Measurements from ENCODE around the gene JPH4. TPM values are rescaled to one million over a fixed set of nuclear protein-coding genes. Genes with fewer than 3 reads are reported as not detected.

Gene JPH4
- total RNA-seq, 4 donors from 2014 or later: 0.27 to 0.48 TPM; not detected in 2

DNA sequence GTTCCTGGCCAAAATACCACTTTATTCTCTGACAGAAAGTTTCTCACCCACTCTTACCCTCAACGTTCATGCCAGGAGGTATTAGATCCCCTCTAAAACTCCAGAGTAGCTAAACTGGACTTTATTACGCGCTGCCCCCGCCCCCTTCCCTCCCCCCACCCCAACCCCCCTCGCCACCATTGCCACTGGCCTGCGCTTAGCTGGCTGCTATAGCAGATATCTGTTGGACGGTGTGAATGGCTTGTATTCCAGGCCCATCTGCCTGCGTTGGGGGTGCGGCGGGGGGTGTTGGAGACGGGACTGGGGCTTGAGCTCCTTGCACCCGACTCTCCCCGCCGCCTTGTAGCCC is 23.1 kb downstream of the JPH4 start:
- Histone ChIP-seq H3K27ac (peak overlapping the region; percentile 92 to 95 (median 94)), H3K36me3 (peaks cover 0 to 3% (median 0%) of the 10 kb centered on the region in 4 donors), H3K27me3 (peaks cover 3% of the 10 kb centered on the region), H3K4me1 (peaks cover 15 to 37% (median 26%) of the 10 kb centered on the region in 4 donors), H3K9me3 (no peaks in the 10 kb centered on the region), H3K4me3 (peak overlapping the region; percentile 60 to 93 (median 86))
- no peak for TF ChIP-seq POLR2AphosphoS5 (IDR thresholded peaks at IDR 0.05)
- no peak for DNase-seq
- WGBS, 2 donors (ENCODE audit: low coverage in 1 of 2): 0% methylated on average over 1 to 7 of the region's 14 CpGs
- in situ Hi-C loops (cut with MboI; ENCODE audit: low pct_ligation_motif_present in 1 of 4, low pct_unique_long_range_greater_than_20kb in 1 of 4, low sequenced_read_pairs in 3 of 4): loop anchor here in 3 of 4 donors (5.0 to 25.0 kb wide), 3 partner anchors 78 to 218 kb away; no protein-coding TSS in a partner anchor
- intact Hi-C loops (cut with DNase I; ENCODE audit: low total_unique reads): no loop called here

DNA sequence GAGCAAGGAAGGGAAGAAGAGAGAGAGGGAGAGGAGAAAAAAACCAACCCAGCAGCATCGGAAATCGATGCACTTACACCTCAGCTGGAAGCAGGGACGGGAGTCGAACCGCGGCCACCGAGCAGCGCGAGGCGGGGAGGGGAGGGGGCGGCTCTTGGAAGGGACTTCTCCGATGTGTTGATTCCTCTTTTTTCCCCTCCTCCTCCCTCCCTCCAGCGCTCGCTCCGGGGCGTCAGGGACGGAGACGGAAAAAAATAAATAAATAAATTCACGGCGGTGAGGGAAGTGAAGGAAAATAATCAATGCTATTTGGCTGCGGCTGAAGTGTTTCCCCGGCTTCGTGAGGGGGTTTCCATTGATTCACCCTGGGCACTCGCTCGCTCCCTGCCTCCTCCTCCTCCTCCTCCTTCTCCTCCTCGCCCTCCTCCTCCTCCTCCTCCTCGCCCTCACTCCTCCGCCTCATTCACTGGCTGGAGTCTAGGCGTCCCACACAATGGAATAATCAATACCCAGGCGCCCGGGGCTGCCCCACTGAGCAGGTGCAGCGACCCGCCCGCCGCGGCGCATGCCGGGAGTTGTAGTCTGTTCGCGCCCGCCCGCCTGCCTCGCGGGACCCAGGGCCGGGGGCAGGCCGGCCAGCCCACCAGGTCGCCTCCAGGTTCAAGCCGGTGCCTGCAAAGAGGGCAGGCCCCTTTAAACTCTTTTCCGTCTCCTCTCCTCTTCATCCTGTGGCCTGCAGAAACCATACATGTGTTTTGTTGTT is 27.1 kb downstream of the JPH4 start, which contains the start of gene ZFHX2:
Gene ZFHX2, minus strand, starts transcription at position 500 of the 763 bp plus-strand sequence. CDS start 16,440 bp downstream, outside the sequence.
- Histone ChIP-seq H3K27me3 (peaks cover 9% of the 10 kb centered on the region), H3K9me3 (no peaks in the 10 kb centered on the region), H3K4me1 (peaks cover 6 to 22% (median 17%) of the 10 kb centered on the region in 4 donors), H3K36me3 (no peaks in the 10 kb centered on the region), H3K27ac (peak within 1 kb of the TSS; percentile 19 to 71 (median 56)), H3K4me3 (peak within 1 kb of the TSS; percentile 49 to 76 (median 64))
- in situ Hi-C loops (cut with MboI; ENCODE audit: low pct_ligation_motif_present in 1 of 4, low pct_unique_long_range_greater_than_20kb in 1 of 4, low sequenced_read_pairs in 3 of 4): loop anchor here in 3 of 4 donors (10.0 to 25.0 kb wide), 2 partner anchors 77 to 214 kb away; no protein-coding TSS in a partner anchor
- 1% methylated on average over 15 to 46 of the region's 49 CpGs for WGBS, 2 donors (ENCODE audit: low coverage in 1 of 2)
- TF ChIP-seq, protein P1, sequence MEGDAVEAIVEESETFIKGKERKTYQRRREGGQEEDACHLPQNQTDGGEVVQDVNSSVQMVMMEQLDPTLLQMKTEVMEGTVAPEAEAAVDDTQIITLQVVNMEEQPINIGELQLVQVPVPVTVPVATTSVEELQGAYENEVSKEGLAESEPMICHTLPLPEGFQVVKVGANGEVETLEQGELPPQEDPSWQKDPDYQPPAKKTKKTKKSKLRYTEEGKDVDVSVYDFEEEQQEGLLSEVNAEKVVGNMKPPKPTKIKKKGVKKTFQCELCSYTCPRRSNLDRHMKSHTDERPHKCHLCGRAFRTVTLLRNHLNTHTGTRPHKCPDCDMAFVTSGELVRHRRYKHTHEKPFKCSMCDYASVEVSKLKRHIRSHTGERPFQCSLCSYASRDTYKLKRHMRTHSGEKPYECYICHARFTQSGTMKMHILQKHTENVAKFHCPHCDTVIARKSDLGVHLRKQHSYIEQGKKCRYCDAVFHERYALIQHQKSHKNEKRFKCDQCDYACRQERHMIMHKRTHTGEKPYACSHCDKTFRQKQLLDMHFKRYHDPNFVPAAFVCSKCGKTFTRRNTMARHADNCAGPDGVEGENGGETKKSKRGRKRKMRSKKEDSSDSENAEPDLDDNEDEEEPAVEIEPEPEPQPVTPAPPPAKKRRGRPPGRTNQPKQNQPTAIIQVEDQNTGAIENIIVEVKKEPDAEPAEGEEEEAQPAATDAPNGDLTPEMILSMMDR (IDR thresholded peaks at IDR 0.05): no peak
- peak in 1 of 3 donors; percentile 11 for TF ChIP-seq POLR2AphosphoS5 (IDR thresholded peaks at IDR 0.05)
- intact Hi-C loops (cut with DNase I; ENCODE audit: low total_unique reads): no loop called here
- DNase-seq: peak; percentile 88

DNA sequence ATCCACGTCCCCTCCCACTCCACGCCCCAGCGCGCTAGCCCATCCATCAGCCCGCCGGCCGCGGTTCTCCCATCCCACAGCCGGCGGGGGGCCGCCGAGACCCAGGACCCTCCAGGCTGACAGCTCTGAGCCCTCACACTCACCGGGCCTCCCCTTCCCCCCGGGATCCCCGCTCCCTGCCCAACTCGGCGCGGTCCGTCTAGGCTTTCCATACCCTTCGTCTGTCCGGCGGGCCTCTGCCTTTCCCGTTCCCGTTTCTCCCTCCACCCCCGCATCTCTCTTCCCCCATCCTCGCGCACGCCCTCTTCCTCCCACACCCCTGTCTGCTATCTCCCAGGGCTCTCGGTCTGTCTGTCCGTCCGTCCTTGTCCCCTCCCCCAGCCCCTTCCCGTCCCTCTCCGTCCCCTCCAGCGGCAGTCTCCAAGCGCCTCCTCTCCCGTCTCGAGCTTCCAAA is 27.8 kb downstream of the JPH4 start:
- intact Hi-C loops (cut with DNase I; ENCODE audit: low total_unique reads) (no loop called here), in situ Hi-C loops (cut with MboI; ENCODE audit: low pct_ligation_motif_present in 1 of 4, low pct_unique_long_range_greater_than_20kb in 1 of 4, low sequenced_read_pairs in 3 of 4) (loop anchor here in 3 of 4 donors (10.0 to 25.0 kb wide), 2 partner anchors 76 to 214 kb away; no protein-coding TSS in a partner anchor)
- Histone ChIP-seq H3K4me1 (peaks cover 6 to 21% (median 16%) of the 10 kb centered on the region in 4 donors), H3K27me3 (peaks cover 9% of the 10 kb centered on the region), H3K9me3 (no peaks in the 10 kb centered on the region), H3K4me3 (peak overlapping the region; percentile 49 to 76 (median 64)), H3K27ac (peak overlapping the region; percentile 19 to 71 (median 56)), H3K36me3 (no peaks in the 10 kb centered on the region)
- TF ChIP-seq POLR2A (IDR thresholded peaks at IDR 0.05) (no peak), EP300 (IDR thresholded peaks at IDR 0.05; ENCODE audit: low read depth) (no peak), POLR2AphosphoS5 (IDR thresholded peaks at IDR 0.05) (no peak)
- TF ChIP-seq, protein P1 (IDR thresholded peaks at IDR 0.05): no peak
- 2 to 4% methylated on average over 26 to 37 of the region's 37 CpGs for WGBS, 2 donors (ENCODE audit: low coverage in 1 of 2)
- peak; percentile 27 for DNase-seq

DNA sequence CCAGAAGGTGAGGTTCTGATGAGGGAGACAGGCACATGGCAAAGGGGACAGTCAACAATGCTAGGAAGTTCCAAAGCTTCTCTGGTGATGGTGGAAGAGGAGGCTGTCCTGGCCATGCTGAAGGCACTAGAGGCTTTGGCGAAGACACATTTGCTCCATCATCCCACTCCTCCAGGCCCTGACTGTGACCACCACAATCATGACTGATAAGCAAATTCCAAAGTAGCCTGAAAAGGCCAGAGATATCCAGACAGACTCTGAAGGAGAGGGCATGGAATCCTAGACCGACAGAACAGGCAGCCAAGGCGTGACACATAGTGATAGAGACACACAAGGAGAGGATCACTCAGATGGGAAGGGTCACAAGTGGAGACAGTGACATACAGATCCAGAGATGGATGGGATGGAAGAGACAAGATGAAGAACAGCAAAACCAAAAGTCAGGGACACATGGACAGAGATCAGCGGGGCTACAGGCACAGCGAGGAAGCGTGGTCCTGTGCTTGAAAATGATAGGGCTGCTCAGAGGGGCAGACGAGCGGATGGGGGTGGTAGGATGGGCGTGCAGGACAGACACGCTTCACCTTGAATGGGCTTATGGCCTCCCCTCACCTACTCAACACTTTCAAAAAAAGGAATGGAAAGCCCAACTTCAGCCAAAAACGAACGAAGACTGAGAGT is 28.3 kb downstream of the JPH4 start:
- Histone ChIP-seq H3K27me3 (peaks cover 9% of the 10 kb centered on the region), H3K9me3 (no peaks in the 10 kb centered on the region), H3K4me3 (peak overlapping the region; percentile 49 to 76 (median 64)), H3K27ac (peak overlapping the region in 2 of 4 donors; percentile 50 to 63), H3K4me1 (peaks cover 4 to 16% (median 14%) of the 10 kb centered on the region in 4 donors), H3K36me3 (no peaks in the 10 kb centered on the region)
- in situ Hi-C loops (cut with MboI; ENCODE audit: low pct_ligation_motif_present in 1 of 4, low pct_unique_long_range_greater_than_20kb in 1 of 4, low sequenced_read_pairs in 3 of 4): loop anchor here in 3 of 4 donors (10.0 to 25.0 kb wide), 2 partner anchors 75 to 213 kb away; no protein-coding TSS in a partner anchor
- 65 to 66% methylated on average over 5 to 12 of the region's 12 CpGs for WGBS, 2 donors (ENCODE audit: low coverage in 1 of 2)
- intact Hi-C loops (cut with DNase I; ENCODE audit: low total_unique reads): no loop called here
- TF ChIP-seq, protein P1 (IDR thresholded peaks at IDR 0.05): no peak
- TF ChIP-seq POLR2A (IDR thresholded peaks at IDR 0.05) (no peak), POLR2AphosphoS5 (IDR thresholded peaks at IDR 0.05) (no peak), EP300 (IDR thresholded peaks at IDR 0.05; ENCODE audit: low read depth) (no peak)
- DNase-seq: no peak

Measured in transverse colon (tissue), 4 donors.